Neural cell (in vitro differentiated cells): ENCODE data around the gene SLC25A46. TPM values are rescaled to one million over a fixed set of nuclear protein-coding genes. Genes with fewer than 3 reads are reported as not detected.

Experiments
- H2AFZ ChIP-seq: fragments of 200-600, 300-800 bp; sonication (generic), shearing (Covaris generic); 2 replicates; pipeline ENCODE4 v1.6.0; 2014; ENCODE audit warnings: low read depth, mild to moderate bottlenecking, antibody characterized with exemption, low read length, moderate library complexity
- H3F3A ChIP-seq: fragments of 200-600 bp; shearing (Covaris generic); 2 replicates; pipeline ENCODE4 v1.6.1; 2016; ENCODE audit warnings: mild to moderate bottlenecking, moderate library complexity, mixed read lengths, antibody characterized with exemption, low read length; ENCODE audit not compliant: insufficient read depth, poor library complexity, severe bottlenecking
- H3K27ac ChIP-seq: fragments of 200-600, 300-800 bp; sonication (generic), shearing (Covaris generic); 2 replicates; pipeline ENCODE4 v1.5.1; 2014; ENCODE audit warnings: mild to moderate bottlenecking, low read length, moderate library complexity
- H3K27me3 ChIP-seq: fragments of 300-800, 200-600 bp; sonication (generic), shearing (Covaris generic); 2 replicates; pipeline ENCODE4 v1.6.0; 2014; ENCODE audit warnings: mild to moderate bottlenecking, low read depth, low read length, moderate library complexity; ENCODE audit not compliant: insufficient read depth
- H3K36me3 ChIP-seq: fragments of 300-800, 200-600 bp; sonication (generic), shearing (Covaris generic); 2 replicates; pipeline ENCODE4 v1.5.1; 2014; ENCODE audit warnings: mild to moderate bottlenecking, antibody characterized with exemption, low read length, moderate library complexity; ENCODE audit not compliant: insufficient read depth
- H3K4me2 ChIP-seq: fragments of 300-800, 200-600 bp; sonication (generic), shearing (Covaris generic); 2 replicates; pipeline ENCODE4 v1.6.0; 2014; ENCODE audit warnings: mild to moderate bottlenecking, low read length
- H3K4me3 ChIP-seq: fragments of 300-800, 200-600 bp; sonication (generic), shearing (Covaris generic); 2 replicates; pipeline ENCODE4 v1.5.1; 2014; ENCODE audit warnings: mild to moderate bottlenecking, low read length, moderate library complexity
- H3K79me2 ChIP-seq: fragments of 200-600 bp; shearing (Covaris generic); replicated peaks from 2 replicates; pipeline ENCODE4 v1.6.0; 2014; ENCODE audit warnings: mild to moderate bottlenecking, low read length, moderate library complexity; ENCODE audit not compliant: insufficient read depth
- H3K9ac ChIP-seq: fragments of 300-800, 200-600 bp; sonication (generic), shearing (Covaris generic); 2 replicates; pipeline ENCODE4 v1.6.1; 2016; ENCODE audit warnings: mild to moderate bottlenecking, low read length, mixed read lengths
- H3K9me2 ChIP-seq: fragments of 200-600 bp; shearing (Covaris generic); 2 replicates; pipeline ENCODE4 v1.6.1; 2016; ENCODE audit warnings: mild to moderate bottlenecking, low read length, mixed read lengths; ENCODE audit not compliant: insufficient read depth
- H3K9me3 ChIP-seq: fragments of 200-600, 300-800 bp; sonication (generic), shearing (Covaris generic); 2 replicates; pipeline ENCODE4 v1.6.1; 2016; ENCODE audit warnings: mild to moderate bottlenecking, mixed run types, low read length, moderate library complexity, mixed read lengths
- H4K20me1 ChIP-seq: fragments of 200-600 bp; shearing (Covaris generic); 2 replicates; pipeline ENCODE4 v1.6.1; 2016; ENCODE audit warnings: mild to moderate bottlenecking, mixed run types; ENCODE audit not compliant: insufficient read depth
- EP300 ChIP-seq: fragments of 450-650 bp; conservative IDR thresholded peaks from 2 replicates; pipeline ENCODE4 v1.6.1; 2014; ENCODE audit warnings: antibody characterized with exemption, mild to moderate bottlenecking, moderate library complexity; ENCODE audit not compliant: poor library complexity, severe bottlenecking
- EZH2 ChIP-seq: fragments of 200-600, 300-800 bp; shearing (Covaris generic), sonication (generic); IDR thresholded peaks from 2 replicates; pipeline ENCODE4 v1.6.1; 2014; ENCODE audit warnings: antibody characterized with exemption, low read length, borderline replicate concordance, mild to moderate bottlenecking; ENCODE audit not compliant: insufficient read depth, poor library complexity, severe bottlenecking
- MXI1 ChIP-seq: fragments of 450-650 bp; conservative IDR thresholded peaks from 2 replicates; pipeline ENCODE4 v1.6.1; 2014; ENCODE audit warnings: antibody characterized with exemption, mild to moderate bottlenecking; ENCODE audit not compliant: poor library complexity, severe bottlenecking
- POLR2AphosphoS5 ChIP-seq: IDR thresholded peaks from 2 replicates; pipeline ENCODE4 v1.6.1; 2012
- RAD21 ChIP-seq: fragments of 450-650 bp; conservative IDR thresholded peaks from 2 replicates; pipeline ENCODE4 v1.6.1; 2014; ENCODE audit warnings: antibody characterized with exemption, mild to moderate bottlenecking, moderate library complexity
- REST ChIP-seq: IDR thresholded peaks from 2 replicates; pipeline ENCODE4 v1.6.1; 2012; ENCODE audit warnings: borderline replicate concordance
- SMC3 ChIP-seq: fragments of 450-650 bp; conservative IDR thresholded peaks from 2 replicates; pipeline ENCODE4 v1.6.1; 2014; ENCODE audit warnings: antibody characterized with exemption, mild to moderate bottlenecking, moderate library complexity; ENCODE audit not compliant: poor library complexity
- TAF1 ChIP-seq: IDR thresholded peaks from 2 replicates; pipeline ENCODE4 v1.6.1; 2012; ENCODE audit warnings: low read depth
- polyA plus RNA-seq: library from polyadenylated mRNA; depleted of rRNA; stranded (reverse); fragments of >200 nt; gene quantifications from 2 replicates; pipeline ENCODE4 v1.2.3, GENCODE V29; 2014
- TF ChIP-seq, protein P1 (sequence below): fragments of 450-650 bp; IDR thresholded peaks from 2 replicates; pipeline ENCODE4 v1.5.1; 2014; ENCODE audit warnings: antibody characterized with exemption, mild to moderate bottlenecking, moderate library complexity; ENCODE audit not compliant: poor library complexity, severe bottlenecking

Gene SLC25A46
- polyA plus RNA-seq, 1 donor from 2014 or later: 118 TPM

DNA sequence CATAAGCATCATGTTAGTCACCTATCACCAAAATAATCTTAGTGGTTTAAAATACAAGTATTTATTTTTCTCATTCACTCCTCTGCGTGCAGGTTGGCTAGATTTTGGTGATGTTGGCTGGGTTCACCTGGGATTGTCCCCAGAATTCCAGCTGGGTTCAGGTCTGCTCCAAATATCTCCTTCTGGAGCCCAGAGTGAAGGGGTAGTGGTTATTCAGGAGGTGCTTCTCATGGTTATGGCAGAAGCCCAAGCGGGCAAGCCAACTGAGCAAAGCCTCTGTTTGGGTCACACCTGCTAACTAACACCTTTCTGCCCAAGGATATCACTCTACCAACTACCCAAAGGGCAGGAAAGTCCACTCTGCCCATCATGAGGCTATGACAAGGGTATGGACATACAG lies 4.7 kb upstream of the SLC25A46 start:
- Histone ChIP-seq H3K9ac (no peak overlapping the region), H3K79me2 (no peaks in the 10 kb centered on the region), H3K27ac (no peak overlapping the region), H2AFZ (no peak overlapping the region), H3F3A (no peaks in the 10 kb centered on the region), H3K27me3 (no peaks in the 10 kb centered on the region), H3K9me2 (no peaks in the 10 kb centered on the region), H3K4me3 (no peak overlapping the region), H3K36me3 (no peaks in the 10 kb centered on the region), H3K4me2 (no peak overlapping the region), H3K9me3 (no peaks in the 10 kb centered on the region), H4K20me1 (no peaks in the 10 kb centered on the region)
- TF ChIP-seq TAF1 (no peak), SMC3 (no peak), EP300 (no peak), MXI1 (no peak), POLR2AphosphoS5 (no peak), RAD21 (no peak), EZH2 (no peak), REST (no peak)
- TF ChIP-seq, protein P1, sequence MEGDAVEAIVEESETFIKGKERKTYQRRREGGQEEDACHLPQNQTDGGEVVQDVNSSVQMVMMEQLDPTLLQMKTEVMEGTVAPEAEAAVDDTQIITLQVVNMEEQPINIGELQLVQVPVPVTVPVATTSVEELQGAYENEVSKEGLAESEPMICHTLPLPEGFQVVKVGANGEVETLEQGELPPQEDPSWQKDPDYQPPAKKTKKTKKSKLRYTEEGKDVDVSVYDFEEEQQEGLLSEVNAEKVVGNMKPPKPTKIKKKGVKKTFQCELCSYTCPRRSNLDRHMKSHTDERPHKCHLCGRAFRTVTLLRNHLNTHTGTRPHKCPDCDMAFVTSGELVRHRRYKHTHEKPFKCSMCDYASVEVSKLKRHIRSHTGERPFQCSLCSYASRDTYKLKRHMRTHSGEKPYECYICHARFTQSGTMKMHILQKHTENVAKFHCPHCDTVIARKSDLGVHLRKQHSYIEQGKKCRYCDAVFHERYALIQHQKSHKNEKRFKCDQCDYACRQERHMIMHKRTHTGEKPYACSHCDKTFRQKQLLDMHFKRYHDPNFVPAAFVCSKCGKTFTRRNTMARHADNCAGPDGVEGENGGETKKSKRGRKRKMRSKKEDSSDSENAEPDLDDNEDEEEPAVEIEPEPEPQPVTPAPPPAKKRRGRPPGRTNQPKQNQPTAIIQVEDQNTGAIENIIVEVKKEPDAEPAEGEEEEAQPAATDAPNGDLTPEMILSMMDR: no peak

- peaks cover 11% of the 10 kb centered on the region for H3K79me2 ChIP-seq
- H3K27me3 ChIP-seq: no peaks in the 10 kb centered on the region
- no peak overlapping the region for H3K4me3 ChIP-seq
- no peaks in the 10 kb centered on the region for H4K20me1 ChIP-seq
- no peak overlapping the region for H3K9ac ChIP-seq
- H3K9me3 ChIP-seq: no peaks in the 10 kb centered on the region
- H3K4me2 ChIP-seq: no peak overlapping the region
- H3F3A ChIP-seq: no peaks in the 10 kb centered on the region
- no peak for TF ChIP-seq RAD21
- TF ChIP-seq TAF1: no peak
- TF ChIP-seq MXI1: no peak
- TF ChIP-seq REST: no peak
- TF ChIP-seq POLR2AphosphoS5: no peak
- TF ChIP-seq EZH2: no peak
- TF ChIP-seq SMC3: no peak
- TF ChIP-seq EP300: no peak
- TF ChIP-seq, protein P1: no peak
- no peak overlapping the region for H3K27ac ChIP-seq
- no peaks in the 10 kb centered on the region for H3K36me3 ChIP-seq
- H2AFZ ChIP-seq: no peak overlapping the region
- H3K9me2 ChIP-seq: no peaks in the 10 kb centered on the region
These were observed 3.3 kb upstream of the SLC25A46 start for GRCh38 chr5:110735556-110735955.
